ENCODE measurements around the gene GYS1. TPM values are rescaled to one million over a fixed set of nuclear protein-coding genes. Genes with fewer than 3 reads are reported as not detected.

Gene GYS1
- total RNA-seq, 4 donors from 2014 or later: 16.4 to 33.3 (median 20.5) TPM

DNA sequence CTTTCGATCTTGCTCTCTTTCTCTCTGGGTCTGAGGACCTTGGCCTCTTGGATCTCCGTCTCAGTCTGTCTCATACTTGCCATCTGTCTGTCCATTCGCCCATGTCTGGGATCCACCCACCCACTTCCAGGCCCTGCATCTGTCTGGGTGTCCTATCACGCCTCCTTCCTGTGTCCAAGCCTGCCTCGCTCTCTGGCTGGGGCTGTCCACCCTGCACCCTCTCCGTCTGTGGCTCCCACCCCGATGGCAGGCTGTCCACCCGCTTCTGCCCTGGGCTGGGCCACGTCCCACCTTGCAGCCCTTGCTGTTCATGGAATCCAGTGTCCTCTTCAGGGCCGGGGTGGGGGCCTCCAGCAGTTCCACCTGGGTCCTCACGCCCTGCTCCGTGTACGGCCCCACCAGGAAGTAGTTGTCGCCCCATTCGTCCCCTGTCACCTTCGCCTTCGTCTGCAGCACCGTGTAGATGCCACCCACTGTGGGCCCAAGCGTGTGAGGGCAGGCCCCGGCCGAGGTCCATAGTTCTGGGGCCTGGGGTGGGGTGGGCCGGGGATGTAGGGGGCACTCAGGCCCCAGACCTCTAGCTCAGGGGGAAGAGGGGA, 2.0 kb downstream of the GYS1 start:
- 84 to 94% methylated on average over 21 to 22 of the region's 22 CpGs for WGBS, 2 donors
- no peak overlapping the region for H3K4me3 ChIP-seq (ENCODE audit: low read depth, poor library complexity, severe bottlenecking)
- intact Hi-C loops (cut with DNase I; ENCODE audit: low total_unique reads): loop anchor here (10.0 kb wide), 1 partner anchor 154 kb away; no protein-coding TSS in a partner anchor
- no peak for TF ChIP-seq POLR2A (IDR thresholded peaks at IDR 0.05)
- TF ChIP-seq, protein P1, sequence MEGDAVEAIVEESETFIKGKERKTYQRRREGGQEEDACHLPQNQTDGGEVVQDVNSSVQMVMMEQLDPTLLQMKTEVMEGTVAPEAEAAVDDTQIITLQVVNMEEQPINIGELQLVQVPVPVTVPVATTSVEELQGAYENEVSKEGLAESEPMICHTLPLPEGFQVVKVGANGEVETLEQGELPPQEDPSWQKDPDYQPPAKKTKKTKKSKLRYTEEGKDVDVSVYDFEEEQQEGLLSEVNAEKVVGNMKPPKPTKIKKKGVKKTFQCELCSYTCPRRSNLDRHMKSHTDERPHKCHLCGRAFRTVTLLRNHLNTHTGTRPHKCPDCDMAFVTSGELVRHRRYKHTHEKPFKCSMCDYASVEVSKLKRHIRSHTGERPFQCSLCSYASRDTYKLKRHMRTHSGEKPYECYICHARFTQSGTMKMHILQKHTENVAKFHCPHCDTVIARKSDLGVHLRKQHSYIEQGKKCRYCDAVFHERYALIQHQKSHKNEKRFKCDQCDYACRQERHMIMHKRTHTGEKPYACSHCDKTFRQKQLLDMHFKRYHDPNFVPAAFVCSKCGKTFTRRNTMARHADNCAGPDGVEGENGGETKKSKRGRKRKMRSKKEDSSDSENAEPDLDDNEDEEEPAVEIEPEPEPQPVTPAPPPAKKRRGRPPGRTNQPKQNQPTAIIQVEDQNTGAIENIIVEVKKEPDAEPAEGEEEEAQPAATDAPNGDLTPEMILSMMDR (IDR thresholded peaks at IDR 0.05): no peak
- no peak for DNase-seq (ENCODE audit: low spot score in 2 of 2)

DNA sequence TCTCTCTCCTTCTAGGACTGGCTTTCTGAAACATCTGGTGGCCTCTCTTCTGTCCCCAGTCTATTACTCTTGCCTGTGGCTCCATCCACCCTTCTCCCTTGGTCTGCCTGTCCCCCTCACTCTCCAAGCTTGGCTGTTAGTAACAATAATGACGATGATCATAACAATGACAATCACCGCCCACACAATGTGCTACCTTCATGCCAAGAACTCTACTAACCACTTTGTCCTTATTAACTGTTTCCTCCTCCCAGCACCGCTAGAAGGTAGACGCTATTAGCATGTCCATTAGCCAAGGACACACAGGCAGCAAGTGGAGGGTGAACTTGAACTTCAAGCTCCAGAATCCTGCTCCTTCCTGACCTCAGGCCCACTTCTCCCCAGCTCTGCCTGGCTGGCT, 2.7 kb downstream of the GYS1 start:
- intact Hi-C loops (cut with DNase I; ENCODE audit: low total_unique reads): loop anchor here (10.0 kb wide), 1 partner anchor 154 kb away; no protein-coding TSS in a partner anchor
- TF ChIP-seq, protein P1 (IDR thresholded peaks at IDR 0.05): no peak
- TF ChIP-seq POLR2A (IDR thresholded peaks at IDR 0.05): no peak
- 56 to 57% methylated on average over 4 of the region's 4 CpGs for WGBS, 2 donors
- H3K4me3 ChIP-seq (ENCODE audit: low read depth, poor library complexity, severe bottlenecking): no peak overlapping the region
- no peak for DNase-seq (ENCODE audit: low spot score in 2 of 2)

DNA sequence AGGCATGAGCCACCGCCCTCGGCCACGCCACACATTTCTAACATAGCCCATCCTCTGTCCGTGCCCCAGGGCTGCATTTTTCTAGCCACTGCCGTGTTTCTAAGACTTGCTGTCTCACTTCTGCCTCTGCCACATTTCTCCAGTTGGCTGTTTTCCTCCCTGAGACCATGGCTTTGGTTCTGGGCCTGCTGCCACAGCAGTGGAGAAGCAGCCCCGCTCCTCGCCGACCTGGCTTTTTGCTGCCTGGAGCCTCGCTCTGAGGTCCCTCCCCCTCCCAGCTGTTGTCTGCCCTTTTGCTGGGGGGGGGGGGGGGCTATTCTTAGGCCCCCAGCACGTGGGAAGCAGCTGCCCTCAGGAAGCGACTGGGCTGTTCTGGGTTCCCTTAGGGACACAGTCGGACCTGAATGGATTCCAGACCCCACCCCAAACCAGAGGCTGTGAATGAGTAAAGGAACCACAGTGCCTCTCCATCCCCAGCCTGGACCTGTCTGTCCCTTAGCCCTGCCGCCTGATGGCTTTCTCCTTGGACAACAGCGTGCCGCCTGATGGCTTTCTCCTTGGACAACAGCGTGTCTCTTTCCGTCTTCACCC, 3.3 kb downstream of the GYS1 start:
- intact Hi-C loops (cut with DNase I; ENCODE audit: low total_unique reads): loop anchor here (10.0 kb wide), 1 partner anchor 155 kb away; no protein-coding TSS in a partner anchor
- DNase-seq (ENCODE audit: low spot score in 2 of 2): no peak
- H3K4me3 ChIP-seq (ENCODE audit: low read depth, poor library complexity, severe bottlenecking): no peak overlapping the region
- TF ChIP-seq POLR2A (IDR thresholded peaks at IDR 0.05): no peak
- TF ChIP-seq, protein P1 (IDR thresholded peaks at IDR 0.05): no peak
- WGBS, 2 donors: 69 to 72% methylated on average over 16 to 17 of the region's 17 CpGs

DNA sequence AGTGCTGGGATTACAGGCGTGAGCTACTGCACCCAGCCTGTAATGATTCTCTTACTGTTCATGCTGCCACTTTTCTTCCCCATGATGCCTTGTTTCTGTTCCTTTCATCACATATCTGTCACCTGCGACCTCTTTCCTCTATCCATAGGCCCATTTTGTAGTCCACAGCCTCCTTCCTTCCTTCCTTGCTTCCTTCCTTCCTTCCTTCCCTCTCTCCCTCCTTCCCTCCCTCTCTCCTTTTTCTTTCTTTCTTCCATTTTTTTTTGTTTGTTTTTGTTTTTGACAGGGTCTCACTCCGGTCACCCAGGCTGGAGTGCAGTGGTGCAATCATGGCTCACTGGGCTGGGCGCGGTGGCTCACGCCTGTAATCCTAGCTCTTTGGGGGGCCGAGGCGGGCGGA, 4.2 kb downstream of the GYS1 start:
- no peak for DNase-seq (ENCODE audit: low spot score in 2 of 2)
- no peak for TF ChIP-seq POLR2A (IDR thresholded peaks at IDR 0.05)
- TF ChIP-seq, protein P1 (IDR thresholded peaks at IDR 0.05): no peak
- WGBS, 2 donors: 93 to 95% methylated on average over 9 of the region's 9 CpGs
- no peak overlapping the region for H3K4me3 ChIP-seq (ENCODE audit: low read depth, poor library complexity, severe bottlenecking)
- intact Hi-C loops (cut with DNase I; ENCODE audit: low total_unique reads): no loop called here

DNA sequence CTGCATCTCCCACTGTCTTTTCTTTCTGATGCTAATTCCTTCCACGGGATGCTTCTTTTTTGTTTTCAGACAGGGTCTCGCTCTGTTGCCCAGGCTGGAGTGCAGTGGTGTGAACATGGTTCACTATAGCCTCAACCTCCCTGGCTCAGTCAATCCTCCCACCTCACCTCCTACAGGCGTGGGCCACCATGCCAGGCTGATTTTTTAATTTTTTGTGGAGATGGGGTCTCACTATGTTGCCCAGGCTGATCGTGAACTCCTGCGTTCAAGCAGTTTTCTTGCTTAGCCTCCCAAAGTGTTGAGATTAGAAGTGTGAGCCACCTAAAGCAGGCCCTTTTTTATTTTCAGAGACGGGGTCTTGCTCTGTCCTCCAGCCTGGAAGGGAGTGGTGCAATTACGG, 4.8 kb downstream of the GYS1 start:
- no peak for TF ChIP-seq POLR2A (IDR thresholded peaks at IDR 0.05)
- TF ChIP-seq, protein P1 (IDR thresholded peaks at IDR 0.05): no peak
- WGBS, 2 donors: 97% methylated on average over 7 of the region's 7 CpGs
- no peak overlapping the region for H3K4me3 ChIP-seq (ENCODE audit: low read depth, poor library complexity, severe bottlenecking)
- intact Hi-C loops (cut with DNase I; ENCODE audit: low total_unique reads): no loop called here
- DNase-seq (ENCODE audit: low spot score in 2 of 2): no peak

All from lower leg skin (tissue), 4 donors.